H54 (cell line): ENCODE measurements around the gene LAMP1.
A peak's percentile ranks its signal among the peaks of the same experiment; 100 is the strongest.

Experiments used
- DNase-seq: peaks from one replicate; pipeline ENCODE4 v3.0.0; 2011; ENCODE audit warnings: low spot score, mixed read lengths; ENCODE audit not compliant: insufficient read length
- FAIRE-seq: peaks from 3 replicates; lab custom pipeline; 2011; peaks lifted over from hg19 to GRCh38; lab: Jason Lieb, UNC
- POLR2A ChIP-seq: IDR thresholded peaks from 2 replicates; pipeline ENCODE4 v1.6.1; 2011; ENCODE audit warnings: low read depth, mild to moderate bottlenecking, low read length

The LAMP1 gene

GRCh38 chr13:113348591-113348990 lies 51.6 kb downstream of the LAMP1 start:
- FAIRE-seq (no peak), DNase-seq (no peak)
- no peak for TF ChIP-seq POLR2A

- no peak for FAIRE-seq
- DNase-seq: no peak
- no peak for TF ChIP-seq POLR2A
Observed at GRCh38 chr13:113349050-113349449, 52.0 kb downstream of the LAMP1 start.

- no peak for TF ChIP-seq POLR2A
- FAIRE-seq (no peak), DNase-seq (no peak)
Observed at GRCh38 chr13:113349491-113349890, 52.5 kb downstream of the LAMP1 start.

GRCh38 chr13:113350065-113350937 lies 53.3 kb downstream of the LAMP1 start:
- no peak for TF ChIP-seq POLR2A
- FAIRE-seq (no peak), DNase-seq (no peak)

GRCh38 chr13:113350938-113351335 lies 53.9 kb downstream of the LAMP1 start:
- DNase-seq (no peak), FAIRE-seq (no peak)
- TF ChIP-seq POLR2A: no peak

- FAIRE-seq: no peak
- no peak for TF ChIP-seq POLR2A
- no peak for DNase-seq
Observed at GRCh38 chr13:113351514-113352026, 54.5 kb downstream of the LAMP1 start.

GRCh38 chr13:113353254-113353653 lies 56.2 kb downstream of the LAMP1 start:
- DNase-seq (no peak), FAIRE-seq (no peak)
- no peak for TF ChIP-seq POLR2A

- FAIRE-seq: no peak
- DNase-seq: no peak
- TF ChIP-seq POLR2A: no peak
Observed at GRCh38 chr13:113354831-113355610, 58.0 kb downstream of the LAMP1 start.

GRCh38 chr13:113355621-113356020 lies 58.6 kb downstream of the LAMP1 start:
- DNase-seq (no peak), FAIRE-seq (no peak)
- TF ChIP-seq POLR2A: no peak

GRCh38 chr13:113356596-113356995 lies 59.6 kb downstream of the LAMP1 start:
- no peak for DNase-seq
- no peak for TF ChIP-seq POLR2A
- no peak for FAIRE-seq

- peak; percentile 95 for DNase-seq
- TF ChIP-seq POLR2A: no peak
- FAIRE-seq: peak; percentile 96
Observed at GRCh38 chr13:113357529-113357928, 60.5 kb downstream of the LAMP1 start.

- no peak for TF ChIP-seq POLR2A
- FAIRE-seq (no peak), DNase-seq (no peak)
Observed at GRCh38 chr13:113358653-113359190, 61.7 kb downstream of the LAMP1 start.

- DNase-seq: no peak
- no peak for TF ChIP-seq POLR2A
- no peak for FAIRE-seq
Observed at GRCh38 chr13:113359571-113359970, 62.5 kb downstream of the LAMP1 start.

GRCh38 chr13:113360446-113360845 lies 63.4 kb downstream of the LAMP1 start:
- FAIRE-seq (no peak), DNase-seq (no peak)
- TF ChIP-seq POLR2A: no peak
